Hepatic stellate cell (primary cell): ENCODE results near the gene DLG2.

Source experiments
- DNase-seq: peaks from one replicate; pipeline ENCODE4 v3.0.0; 2011; ENCODE audit warnings: low spot score

Gene DLG2

GRCh38 chr11:83836883-83837654 is 1790.1 kb downstream of the DLG2 start:
- peak; percentile 40 for DNase-seq

GRCh38 chr11:83836065-83836464 is 1791.1 kb downstream of the DLG2 start:
- DNase-seq, result no peak

GRCh38 chr11:83835423-83835822 is 1791.7 kb downstream of the DLG2 start:
- DNase-seq, result no peak

GRCh38 chr11:83831929-83832328 is 1795.2 kb downstream of the DLG2 start:
- no peak for DNase-seq

GRCh38 chr11:83827940-83828554 is 1799.1 kb downstream of the DLG2 start:
- peak; percentile 10 for DNase-seq

- DNase-seq, result peak; percentile 22
These were observed 1799.6 kb downstream of the DLG2 start for GRCh38 chr11:83827520-83827919.

GRCh38 chr11:83826078-83826477 is 1801.1 kb downstream of the DLG2 start:
- DNase-seq, result no peak

- no peak for DNase-seq
These were observed 1803.6 kb downstream of the DLG2 start for GRCh38 chr11:83823461-83824025.

GRCh38 chr11:83819931-83820549 is 1807.1 kb downstream of the DLG2 start:
- DNase-seq, result peak; percentile 15

- DNase-seq, result no peak
These were observed 1808.8 kb downstream of the DLG2 start for GRCh38 chr11:83818349-83818748.

- DNase-seq, result no peak
These were observed 1810.5 kb downstream of the DLG2 start for GRCh38 chr11:83816572-83817187.

GRCh38 chr11:83815736-83816135 is 1811.4 kb downstream of the DLG2 start:
- DNase-seq, result no peak

GRCh38 chr11:83813296-83813695 is 1813.8 kb downstream of the DLG2 start:
- no peak for DNase-seq

- DNase-seq, result no peak
These were observed 1817.9 kb downstream of the DLG2 start for GRCh38 chr11:83809274-83809673.

- no peak for DNase-seq
These were observed 1825.3 kb downstream of the DLG2 start for GRCh38 chr11:83801799-83802198.

- no peak for DNase-seq
These were observed 1833.8 kb downstream of the DLG2 start for GRCh38 chr11:83793310-83793709.

GRCh38 chr11:83791557-83791956 is 1835.6 kb downstream of the DLG2 start:
- DNase-seq, result no peak

- no peak for DNase-seq
These were observed 1841.2 kb downstream of the DLG2 start for GRCh38 chr11:83785942-83786341.

GRCh38 chr11:83784419-83784818 is 1842.7 kb downstream of the DLG2 start:
- no peak for DNase-seq

GRCh38 chr11:83782329-83782728 is 1844.8 kb downstream of the DLG2 start:
- no peak for DNase-seq

- no peak for DNase-seq
These were observed 1847.3 kb downstream of the DLG2 start for GRCh38 chr11:83779876-83780275.

- no peak for DNase-seq
These were observed 1848.5 kb downstream of the DLG2 start for GRCh38 chr11:83778596-83778995.
